ENCODE results near the gene ANKRD12.

GRCh38 chr18:9259173-9259572, 122.6 kb downstream of the ANKRD12 start:
- TF ChIP-seq CTCF (IDR thresholded peaks at IDR 0.05), result no peak
- TF ChIP-seq POLR2A (IDR thresholded peaks at IDR 0.05), result no peak
